ENCODE results near the gene TENT4A. TPM values are rescaled to one million over a fixed set of nuclear protein-coding genes. Genes with fewer than 3 reads are reported as not detected.

The TENT4A gene
- total RNA-seq, 1 donor from 2014 or later, result 45.7 TPM

- DNase-seq (ENCODE audit: low spot score in 2 of 2, unreplicated experiment in 2 of 2), result no peak
- Mint-ChIP-seq H3K27ac (no peak overlapping the region), H3K27me3 (ENCODE audit: low read depth) (no peaks in the 10 kb centered on the region), H3K9me3 (no peaks in the 10 kb centered on the region), H3K4me1 (peaks cover 35% of the 10 kb centered on the region), H3K4me3 (no peak overlapping the region), H3K36me3 (no peaks in the 10 kb centered on the region)
- TF ChIP-seq, protein P1, sequence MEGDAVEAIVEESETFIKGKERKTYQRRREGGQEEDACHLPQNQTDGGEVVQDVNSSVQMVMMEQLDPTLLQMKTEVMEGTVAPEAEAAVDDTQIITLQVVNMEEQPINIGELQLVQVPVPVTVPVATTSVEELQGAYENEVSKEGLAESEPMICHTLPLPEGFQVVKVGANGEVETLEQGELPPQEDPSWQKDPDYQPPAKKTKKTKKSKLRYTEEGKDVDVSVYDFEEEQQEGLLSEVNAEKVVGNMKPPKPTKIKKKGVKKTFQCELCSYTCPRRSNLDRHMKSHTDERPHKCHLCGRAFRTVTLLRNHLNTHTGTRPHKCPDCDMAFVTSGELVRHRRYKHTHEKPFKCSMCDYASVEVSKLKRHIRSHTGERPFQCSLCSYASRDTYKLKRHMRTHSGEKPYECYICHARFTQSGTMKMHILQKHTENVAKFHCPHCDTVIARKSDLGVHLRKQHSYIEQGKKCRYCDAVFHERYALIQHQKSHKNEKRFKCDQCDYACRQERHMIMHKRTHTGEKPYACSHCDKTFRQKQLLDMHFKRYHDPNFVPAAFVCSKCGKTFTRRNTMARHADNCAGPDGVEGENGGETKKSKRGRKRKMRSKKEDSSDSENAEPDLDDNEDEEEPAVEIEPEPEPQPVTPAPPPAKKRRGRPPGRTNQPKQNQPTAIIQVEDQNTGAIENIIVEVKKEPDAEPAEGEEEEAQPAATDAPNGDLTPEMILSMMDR (IDR thresholded peaks at IDR 0.05; ENCODE audit: unreplicated experiment), result no peak
These were observed 11.2 kb downstream of the TENT4A start for GRCh38 chr5:6724321-6724929.

- Mint-ChIP-seq H3K4me3 (no peak overlapping the region), H3K27ac (no peak overlapping the region), H3K9me3 (no peaks in the 10 kb centered on the region), H3K4me1 (peaks cover 29% of the 10 kb centered on the region), H3K36me3 (no peaks in the 10 kb centered on the region), H3K27me3 (ENCODE audit: low read depth) (no peaks in the 10 kb centered on the region)
- TF ChIP-seq, protein P1 (IDR thresholded peaks at IDR 0.05; ENCODE audit: unreplicated experiment), result no peak
- no peak for DNase-seq (ENCODE audit: low spot score in 2 of 2, unreplicated experiment in 2 of 2)
These were observed 12.2 kb downstream of the TENT4A start for GRCh38 chr5:6725421-6725820.

DNA sequence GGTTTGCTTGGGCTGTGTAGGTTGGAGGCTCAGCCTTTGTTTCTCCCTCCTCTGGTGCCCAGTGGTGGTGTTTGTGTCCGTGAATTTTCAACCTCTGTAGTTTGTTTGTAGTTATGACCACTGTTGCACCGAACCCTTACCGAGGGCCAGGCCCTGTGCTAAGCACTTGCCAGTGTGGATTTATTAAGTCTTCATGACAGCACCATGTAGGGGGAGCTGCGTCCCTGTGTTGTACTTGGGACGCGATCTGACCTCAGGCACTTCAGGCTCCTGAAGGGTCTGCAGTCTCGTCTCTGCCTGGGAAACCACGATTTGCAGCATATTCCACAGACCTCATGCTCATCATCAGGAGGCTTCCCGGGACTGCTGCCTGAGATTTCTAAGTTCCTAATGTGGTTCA is 12.8 kb downstream of the TENT4A start:
- TF ChIP-seq, protein P1 (IDR thresholded peaks at IDR 0.05; ENCODE audit: unreplicated experiment), result no peak
- peaks cover 27% of the 10 kb centered on the region for H3K4me1 Mint-ChIP-seq
- H3K27me3 Mint-ChIP-seq (ENCODE audit: low read depth), result no peaks in the 10 kb centered on the region
- H3K36me3 Mint-ChIP-seq, result no peaks in the 10 kb centered on the region
- H3K27ac Mint-ChIP-seq, result no peak overlapping the region
- no peak for DNase-seq (ENCODE audit: low spot score in 2 of 2, unreplicated experiment in 2 of 2)
- H3K9me3 Mint-ChIP-seq, result no peaks in the 10 kb centered on the region
- H3K4me3 Mint-ChIP-seq, result no peak overlapping the region

- Mint-ChIP-seq H3K4me1 (peaks cover 22% of the 10 kb centered on the region), H3K27ac (no peak overlapping the region), H3K4me3 (no peak overlapping the region), H3K27me3 (ENCODE audit: low read depth) (no peaks in the 10 kb centered on the region), H3K9me3 (no peaks in the 10 kb centered on the region), H3K36me3 (no peaks in the 10 kb centered on the region)
- TF ChIP-seq, protein P1 (IDR thresholded peaks at IDR 0.05; ENCODE audit: unreplicated experiment), result no peak
- DNase-seq (ENCODE audit: low spot score in 2 of 2, unreplicated experiment in 2 of 2), result no peak
These were observed 14.0 kb downstream of the TENT4A start for GRCh38 chr5:6727231-6727630.

GRCh38 chr5:6728011-6728794 is 15.0 kb downstream of the TENT4A start:
- peak overlapping the region; percentile 70 for H3K27ac Mint-ChIP-seq
- H3K4me1 Mint-ChIP-seq, result peaks cover 23% of the 10 kb centered on the region

More at GRCh38 chr5:6728011-6728794, 15.0 kb downstream of the TENT4A start:
- DNase-seq (ENCODE audit: low spot score in 2 of 2, unreplicated experiment in 2 of 2), result no peak
- Mint-ChIP-seq H3K36me3 (no peaks in the 10 kb centered on the region), H3K4me3 (no peak overlapping the region), H3K9me3 (no peaks in the 10 kb centered on the region), H3K27me3 (ENCODE audit: low read depth) (no peaks in the 10 kb centered on the region)
- TF ChIP-seq, protein P1 (IDR thresholded peaks at IDR 0.05; ENCODE audit: unreplicated experiment), result no peak

Measured in mesothelial cell of epicardium (in vitro differentiated cells).